HG03565 (cell line): ENCODE results near the gene MAD1L1.
"Not testable (repeated sequence)": the region's sequence is repeated elsewhere in the genome, so short reads cannot be mapped to it uniquely, and the experiment has no call there.

Source experiments
- ATAC-seq: cut with Tn5 transposase; IDR thresholded peaks from one replicate; pipeline ENCODE4 v1.9.1; 2021; ENCODE audit warnings: mild to moderate bottlenecking, moderate library complexity; ENCODE audit not compliant: unreplicated experiment

Gene MAD1L1

DNA sequence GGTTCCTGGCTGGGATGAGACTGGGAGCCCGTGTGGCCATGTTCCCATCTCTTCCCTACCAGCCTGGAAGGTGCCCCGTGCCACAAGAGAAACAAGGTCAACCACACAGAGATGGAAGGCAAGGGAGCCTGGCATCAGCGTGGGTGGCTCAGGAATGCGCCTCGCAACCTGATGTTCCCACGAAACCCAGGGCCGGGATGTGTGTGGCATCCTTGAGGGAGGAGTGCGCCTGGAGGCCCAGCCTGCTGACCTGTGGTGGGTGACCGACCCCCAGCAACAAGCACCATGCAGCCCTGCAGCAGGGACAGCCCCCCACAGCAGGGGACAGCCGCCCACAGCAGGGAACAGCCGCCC is 295.5 kb downstream of the MAD1L1 start:
- no peak for ATAC-seq

- no peak for ATAC-seq
Measured at GRCh38 chr7:1936531-1937251, 296.1 kb downstream of the MAD1L1 start.

- ATAC-seq: no peak
Measured at GRCh38 chr7:1936006-1936310, 296.8 kb downstream of the MAD1L1 start.

DNA sequence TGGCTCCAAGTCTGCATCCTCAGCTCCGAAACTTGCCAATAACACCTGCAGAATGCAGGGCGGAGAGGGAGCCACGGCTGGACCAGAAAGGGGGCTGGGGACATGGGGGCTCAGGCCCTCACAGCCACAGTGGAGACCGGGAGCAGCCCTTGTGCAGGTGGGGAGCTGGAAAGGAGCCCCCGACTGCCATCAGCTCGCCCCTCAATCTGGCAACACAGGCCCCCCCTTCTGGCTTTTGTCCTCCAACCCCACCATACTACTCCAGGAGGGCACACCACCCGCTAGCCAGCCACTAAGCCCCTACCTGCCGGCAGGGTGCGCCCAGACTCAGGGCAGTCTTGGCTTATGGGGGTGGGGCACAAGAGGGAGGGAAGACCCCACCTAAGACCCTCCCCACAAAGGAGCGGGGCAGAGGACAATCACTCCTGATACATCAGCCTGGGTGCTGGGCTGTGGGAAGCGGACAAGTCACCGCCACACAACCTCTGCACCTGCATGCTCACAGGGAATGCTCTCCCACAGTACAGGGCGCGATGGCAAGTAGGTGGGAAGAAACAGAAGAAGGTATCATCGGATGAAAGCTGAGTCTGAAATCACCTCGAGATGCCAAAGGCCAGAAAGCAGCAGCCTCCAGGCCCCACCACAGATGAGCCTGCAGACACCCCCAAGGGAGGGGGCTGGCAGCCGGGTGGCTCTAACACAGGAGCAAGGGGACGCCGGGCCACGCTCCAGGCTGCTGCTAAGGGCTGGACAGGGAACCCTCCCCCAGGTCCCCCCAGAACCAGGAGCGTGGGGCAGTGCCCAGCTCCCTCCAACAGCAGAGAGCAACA is 297.4 kb downstream of the MAD1L1 start:
- no peak for ATAC-seq

- ATAC-seq: no peak
Measured at GRCh38 chr7:1934756-1935155, 298.0 kb downstream of the MAD1L1 start.

DNA sequence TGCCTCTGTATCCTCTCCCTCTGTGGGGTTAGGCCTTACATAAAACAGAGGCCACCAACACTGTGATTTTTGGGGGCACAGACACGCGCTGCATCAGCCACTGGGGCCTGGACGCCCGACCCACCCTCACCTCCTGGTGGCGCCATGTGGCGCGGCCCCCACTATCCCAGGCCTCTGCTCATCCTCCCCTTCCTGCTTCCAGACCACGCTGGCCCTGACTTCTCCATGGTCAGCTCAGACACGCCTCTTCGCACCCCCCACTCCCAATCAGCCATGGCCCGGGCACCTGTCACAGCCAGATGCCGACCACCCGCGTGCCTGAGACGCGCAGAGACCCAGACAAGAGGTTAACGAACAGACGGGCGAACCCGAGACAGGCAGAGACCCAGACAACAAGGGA is 298.7 kb downstream of the MAD1L1 start:
- no peak for ATAC-seq

DNA sequence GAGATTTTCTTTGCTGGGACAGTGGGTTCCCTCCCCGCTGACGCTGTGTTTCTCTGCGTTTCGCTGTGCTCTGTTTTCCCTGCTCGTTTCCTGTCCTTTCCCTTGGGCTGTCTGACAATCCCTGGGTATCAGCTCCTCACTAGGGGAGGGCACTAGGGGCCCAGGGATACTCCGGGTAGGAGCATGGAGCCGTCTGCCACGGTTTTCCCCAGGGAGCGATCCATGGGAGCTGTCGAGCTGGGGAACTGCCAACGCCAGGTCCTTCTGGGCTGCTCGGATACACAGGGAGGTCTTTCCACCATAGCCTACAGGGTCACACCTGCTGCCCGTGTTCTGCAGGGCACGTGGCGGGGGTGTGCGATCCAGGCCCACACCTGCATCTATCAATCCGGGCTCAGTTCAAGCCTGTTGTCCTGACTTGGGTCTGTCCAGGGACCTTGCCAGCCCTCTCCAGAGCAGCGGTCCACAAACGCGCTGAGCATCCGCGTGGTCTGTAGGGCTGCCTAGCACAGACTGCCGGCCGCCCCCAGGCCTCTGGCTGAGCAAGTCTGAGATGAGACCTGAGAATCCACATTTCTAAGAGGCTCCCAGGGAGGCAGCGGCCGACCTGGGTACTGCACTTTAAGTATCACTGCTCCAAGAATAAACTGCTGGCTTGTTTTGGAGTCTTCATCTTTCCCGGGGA is 299.5 kb downstream of the MAD1L1 start:
- no peak for ATAC-seq

DNA sequence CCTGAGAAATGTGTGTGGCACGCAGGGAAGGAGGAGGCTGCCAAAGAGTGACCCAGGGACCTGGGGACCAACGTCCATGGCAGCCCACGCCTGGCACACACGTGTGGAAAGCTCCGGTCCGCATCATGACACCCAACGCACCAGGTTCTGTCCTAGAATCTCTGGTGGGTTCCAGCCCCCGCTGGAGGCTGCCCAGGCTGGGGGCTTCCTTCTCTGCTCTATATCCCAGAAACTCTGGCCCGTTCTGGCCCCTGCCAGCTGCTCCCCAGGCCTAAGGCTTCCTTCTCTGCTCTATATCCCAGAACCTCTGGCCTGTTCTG is 300.8 kb downstream of the MAD1L1 start:
- ATAC-seq: no peak

DNA sequence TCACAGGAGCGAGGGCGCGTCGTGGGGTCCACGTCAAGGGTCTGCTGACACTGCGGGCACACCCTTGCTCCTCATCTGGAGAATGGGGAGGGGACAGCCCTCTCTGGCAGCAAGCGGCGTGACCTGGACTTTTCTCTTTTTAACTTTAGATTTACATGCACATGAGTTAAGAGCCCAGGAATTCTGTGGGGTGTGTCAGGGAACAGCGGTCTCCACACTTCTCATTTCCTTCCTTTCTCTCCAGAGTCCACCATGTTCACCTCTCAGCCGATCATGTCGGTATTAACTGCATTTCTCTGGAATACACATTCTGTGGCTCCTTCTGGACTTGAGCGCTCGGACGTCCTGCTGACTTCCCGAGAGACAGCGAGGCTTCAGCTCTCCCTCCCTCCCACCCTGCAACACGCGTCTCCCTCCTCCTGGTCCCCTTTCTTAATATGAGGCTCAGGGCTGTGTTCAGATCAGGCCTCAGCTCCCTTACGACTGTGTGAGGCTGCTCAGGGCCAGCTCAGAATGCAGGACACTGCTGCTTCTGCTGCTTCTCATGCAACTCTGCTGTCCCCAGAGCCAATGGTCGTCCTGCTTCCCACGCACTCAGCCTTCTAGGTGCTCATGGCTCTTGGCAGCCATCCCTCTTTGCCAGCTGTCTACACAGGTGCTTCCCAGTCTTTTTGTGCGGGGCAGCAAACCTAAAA is 301.3 kb downstream of the MAD1L1 start:
- ATAC-seq: no peak

DNA sequence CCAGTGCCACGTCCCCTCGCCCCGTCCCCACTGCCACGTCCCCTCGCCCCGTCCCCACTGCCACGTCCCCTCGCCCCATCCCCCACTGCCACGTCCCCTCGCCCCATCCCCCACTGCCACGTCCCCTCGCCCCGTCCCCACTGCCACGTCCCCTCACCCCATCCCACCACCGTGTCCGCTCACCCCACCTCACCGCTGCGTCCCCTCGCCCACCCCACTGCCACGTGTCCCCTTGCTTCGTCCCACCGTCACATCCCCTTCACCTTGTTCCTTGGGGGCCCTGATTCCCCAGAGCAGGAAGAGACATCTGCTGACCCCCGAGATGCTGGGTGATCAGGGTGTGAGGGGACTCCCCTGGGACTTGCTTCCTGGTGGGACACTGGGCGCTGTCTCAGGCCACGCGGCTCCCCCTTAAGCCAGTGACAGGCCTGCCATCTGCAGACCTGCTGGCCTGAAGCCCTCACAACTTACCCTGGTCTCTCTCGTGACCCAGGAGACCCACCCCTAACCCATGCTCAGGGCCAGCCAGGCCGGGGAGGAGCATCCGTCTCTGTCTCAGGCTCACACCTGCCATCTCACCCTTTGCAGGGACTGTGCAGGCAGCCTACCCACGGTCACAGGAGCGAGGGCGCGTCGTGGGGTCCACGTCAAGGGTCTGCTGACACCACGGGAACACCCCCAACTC is 302.2 kb downstream of the MAD1L1 start:
- ATAC-seq: no peak

DNA sequence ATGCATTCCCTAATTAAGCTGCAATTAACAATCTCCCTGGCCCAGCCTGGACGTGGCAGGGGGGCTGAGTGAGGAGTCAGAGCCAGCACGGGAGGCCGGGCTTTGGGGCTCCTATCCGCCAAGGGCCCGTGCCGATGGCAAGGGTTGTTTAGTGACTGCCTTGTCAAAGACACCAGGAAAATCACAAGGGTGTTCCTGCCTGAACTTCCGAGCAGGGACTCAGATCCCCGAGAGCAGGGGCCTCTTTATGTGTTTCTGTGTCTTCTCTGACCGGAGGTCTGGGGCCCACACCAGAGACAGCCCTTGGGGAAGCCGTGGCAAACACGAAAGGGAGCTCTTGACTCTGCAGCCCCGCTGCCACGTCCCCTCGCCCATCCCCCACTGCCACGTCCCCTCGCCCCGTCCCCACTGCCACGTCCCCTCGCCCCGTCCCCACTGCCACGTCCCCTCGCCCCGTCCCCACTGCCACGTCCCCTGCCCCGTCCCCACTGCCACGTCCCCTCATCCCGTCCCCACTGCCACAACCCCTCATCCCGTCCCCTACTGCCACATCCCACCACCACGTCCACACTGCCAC is 303.3 kb downstream of the MAD1L1 start:
- not testable (repeated sequence) for ATAC-seq

GRCh38 chr7:1928645-1929348 is 303.9 kb downstream of the MAD1L1 start:
- no peak for ATAC-seq

DNA sequence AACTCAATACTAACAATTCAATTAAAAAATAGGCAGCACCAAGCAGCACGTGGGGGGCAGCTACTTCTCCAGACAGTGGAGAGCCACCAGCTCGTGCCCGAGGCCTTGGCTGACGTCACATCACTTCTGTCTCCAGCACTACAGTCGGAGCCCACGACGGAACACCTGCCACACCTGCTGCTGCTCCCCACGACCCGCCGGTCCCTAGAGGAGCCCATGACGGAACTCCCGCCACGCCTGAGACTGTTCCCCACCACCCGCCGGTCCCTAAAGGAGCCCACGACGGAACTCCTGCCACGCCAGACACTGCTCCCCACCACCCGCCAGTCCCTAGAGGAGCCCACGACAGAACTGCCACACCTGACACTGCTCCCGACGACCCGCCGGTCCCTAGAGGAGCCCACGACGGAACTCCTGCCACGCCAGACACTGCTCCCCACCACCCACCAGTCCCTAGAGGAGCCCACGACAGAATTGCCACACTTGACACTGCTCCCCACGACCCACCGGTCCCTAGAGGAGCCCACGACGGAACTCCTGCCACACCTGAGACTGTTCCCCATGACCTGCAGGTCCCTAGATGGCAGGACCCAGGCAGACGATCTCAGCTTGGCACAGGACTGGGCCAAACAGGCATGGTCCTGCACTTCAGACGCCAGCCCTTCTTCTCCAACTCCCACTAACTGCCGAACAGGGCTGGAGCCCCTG is 304.7 kb downstream of the MAD1L1 start:
- ATAC-seq: no peak

- no peak for ATAC-seq
Measured at GRCh38 chr7:1926908-1927306, 305.8 kb downstream of the MAD1L1 start.

- no peak for ATAC-seq
Measured at GRCh38 chr7:1925973-1926907, 306.5 kb downstream of the MAD1L1 start.

DNA sequence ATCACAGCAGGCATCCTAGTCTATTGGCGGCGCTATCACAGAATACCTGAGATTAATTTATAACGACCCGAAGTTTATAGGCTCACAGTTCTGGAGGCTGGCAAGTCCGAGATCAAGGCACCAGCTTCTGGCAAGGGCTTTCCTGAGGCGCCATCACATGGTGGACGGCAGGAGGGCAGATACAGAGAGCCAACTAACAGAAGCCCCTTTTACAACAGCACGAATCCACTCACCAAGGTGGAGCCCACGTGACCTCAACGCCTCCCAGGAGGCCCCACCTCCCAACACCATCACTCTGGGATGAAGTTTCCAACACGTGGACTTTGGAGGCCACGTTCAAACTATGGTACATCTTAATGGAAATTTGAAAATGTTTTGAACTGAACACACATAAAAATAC is 307.4 kb downstream of the MAD1L1 start:
- ATAC-seq: no peak

GRCh38 chr7:1924258-1924817 is 308.4 kb downstream of the MAD1L1 start:
- no peak for ATAC-seq
